C4-2B (cell line): ENCODE measurements around the gene IQSEC2.

Experiments used
- CTCF ChIP-seq: fragments of 450-650 bp; conservative IDR thresholded peaks from 2 replicates; pipeline ENCODE4 v1.5.1; 2017; ENCODE audit warnings: mild to moderate bottlenecking
- ZFX ChIP-seq: fragments of 450-650 bp; IDR thresholded peaks from 2 replicates; pipeline ENCODE4 v1.6.1; 2017

GRCh38 chrX:53317365-53318069 lies 36.1 kb upstream of the IQSEC2 start:
- TF ChIP-seq CTCF (peak; percentile 83), ZFX (no peak)
